ENCODE measurements around the gene PRKAG3. TPM values are rescaled to one million over a fixed set of nuclear protein-coding genes. Genes with fewer than 3 reads are reported as not detected.

The PRKAG3 gene
- total and polyA plus RNA-seq, 9 of the 15 experiments (the other 6 are each of a cell fraction or from before 2014, with no cell fraction given) = not detected

- no peak for TF ChIP-seq CHD7 (IDR thresholded peaks at IDR 0.05; ENCODE audit: low read depth, low read length)
- TF ChIP-seq, protein P1, sequence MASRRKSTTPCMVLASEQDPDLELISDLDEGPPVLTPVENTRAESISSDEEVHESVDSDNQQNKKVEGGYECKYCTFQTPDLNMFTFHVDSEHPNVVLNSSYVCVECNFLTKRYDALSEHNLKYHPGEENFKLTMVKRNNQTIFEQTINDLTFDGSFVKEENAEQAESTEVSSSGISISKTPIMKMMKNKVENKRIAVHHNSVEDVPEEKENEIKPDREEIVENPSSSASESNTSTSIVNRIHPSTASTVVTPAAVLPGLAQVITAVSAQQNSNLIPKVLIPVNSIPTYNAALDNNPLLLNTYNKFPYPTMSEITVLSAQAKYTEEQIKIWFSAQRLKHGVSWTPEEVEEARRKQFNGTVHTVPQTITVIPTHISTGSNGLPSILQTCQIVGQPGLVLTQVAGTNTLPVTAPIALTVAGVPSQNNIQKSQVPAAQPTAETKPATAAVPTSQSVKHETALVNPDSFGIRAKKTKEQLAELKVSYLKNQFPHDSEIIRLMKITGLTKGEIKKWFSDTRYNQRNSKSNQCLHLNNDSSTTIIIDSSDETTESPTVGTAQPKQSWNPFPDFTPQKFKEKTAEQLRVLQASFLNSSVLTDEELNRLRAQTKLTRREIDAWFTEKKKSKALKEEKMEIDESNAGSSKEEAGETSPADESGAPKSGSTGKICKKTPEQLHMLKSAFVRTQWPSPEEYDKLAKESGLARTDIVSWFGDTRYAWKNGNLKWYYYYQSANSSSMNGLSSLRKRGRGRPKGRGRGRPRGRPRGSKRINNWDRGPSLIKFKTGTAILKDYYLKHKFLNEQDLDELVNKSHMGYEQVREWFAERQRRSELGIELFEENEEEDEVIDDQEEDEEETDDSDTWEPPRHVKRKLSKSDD (conservative IDR thresholded peaks at IDR 0.05; ENCODE audit: low read length) = no peak
- TF ChIP-seq TCF15 (CRISPR knock-in tag; IDR thresholded peaks at IDR 0.05) = no peak
- TF ChIP-seq OTX1 (CRISPR knock-in tag; IDR thresholded peaks at IDR 0.05) = no peak
Measured at GRCh38 chr2:218852911-218853667, 21.5 kb upstream of the PRKAG3 start (continued).

Data from K562 (cell line).